ENCODE results near the gene SLC22A2.

Gene SLC22A2

GRCh38 chr6:160240691-160241084 is 17.9 kb downstream of the SLC22A2 start:
- no peak overlapping the region for H3K4me2 ChIP-seq (ENCODE audit: low read depth, low read length, poor library complexity, severe bottlenecking)

GRCh38 chr6:160239929-160240690 is 18.5 kb downstream of the SLC22A2 start:
- Histone ChIP-seq H3K27me3 (ENCODE audit: low read length) (no peaks in the 10 kb centered on the region), H3F3A (ENCODE audit: insufficient read depth) (no peaks in the 10 kb centered on the region), H3K9ac (ENCODE audit: low read length) (no peak overlapping the region), H3K9me2 (replicated peaks; ENCODE audit: insufficient read depth, low read length) (no peaks in the 10 kb centered on the region), H4K20me1 (ENCODE audit: low read depth, low read length) (no peaks in the 10 kb centered on the region), H3K4me3 (ENCODE audit: insufficient read depth, low read length, poor library complexity, severe bottlenecking) (no peak overlapping the region), H3K9me3 (ENCODE audit: insufficient read depth, low read length) (0 out of 2 replicates have a peak, but pooled peaks cover 4% of the 10 kb centered on the region), H3K36me3 (ENCODE audit: low read length) (no peaks in the 10 kb centered on the region), H3K27ac (ENCODE audit: low read depth, low read length) (no peak overlapping the region), H2AFZ (ENCODE audit: low read depth, low read length, severe bottlenecking) (no peak overlapping the region), H3K4me2 (ENCODE audit: low read depth, low read length, poor library complexity, severe bottlenecking) (no peak overlapping the region), H3K79me2 (ENCODE audit: insufficient read depth, low read length) (no peaks in the 10 kb centered on the region)
- TF ChIP-seq EZH2phosphoT487 (conservative IDR thresholded peaks at IDR 0.05; ENCODE audit: low read length), result no peak
- TF ChIP-seq CTCF (IDR thresholded peaks at IDR 0.05; ENCODE audit: insufficient read depth, low read length, poor library complexity, severe bottlenecking), result no peak

More at GRCh38 chr6:160240691-160241084, 17.9 kb downstream of the SLC22A2 start:
- Histone ChIP-seq H3K9me2 (replicated peaks; ENCODE audit: insufficient read depth, low read length) (no peaks in the 10 kb centered on the region), H3K9ac (ENCODE audit: low read length) (no peak overlapping the region), H3K79me2 (ENCODE audit: insufficient read depth, low read length) (no peaks in the 10 kb centered on the region), H3K4me3 (ENCODE audit: insufficient read depth, low read length, poor library complexity, severe bottlenecking) (no peak overlapping the region), H4K20me1 (ENCODE audit: low read depth, low read length) (no peaks in the 10 kb centered on the region), H2AFZ (ENCODE audit: low read depth, low read length, severe bottlenecking) (no peak overlapping the region), H3K27me3 (ENCODE audit: low read length) (no peaks in the 10 kb centered on the region), H3K36me3 (ENCODE audit: low read length) (no peaks in the 10 kb centered on the region), H3F3A (ENCODE audit: insufficient read depth) (no peaks in the 10 kb centered on the region), H3K27ac (ENCODE audit: low read depth, low read length) (no peak overlapping the region), H3K9me3 (ENCODE audit: insufficient read depth, low read length) (0 out of 2 replicates have a peak, but pooled peaks cover under 1% of the 10 kb centered on the region)
- no peak for TF ChIP-seq CTCF (IDR thresholded peaks at IDR 0.05; ENCODE audit: insufficient read depth, low read length, poor library complexity, severe bottlenecking)

- no peak overlapping the region for H3K4me3 ChIP-seq (ENCODE audit: insufficient read depth, low read length, poor library complexity, severe bottlenecking)
- no peak overlapping the region for H3K4me2 ChIP-seq (ENCODE audit: low read depth, low read length, poor library complexity, severe bottlenecking)
- no peaks in the 10 kb centered on the region for H4K20me1 ChIP-seq (ENCODE audit: low read depth, low read length)
- no peak overlapping the region for H3K9ac ChIP-seq (ENCODE audit: low read length)
- no peaks in the 10 kb centered on the region for H3K36me3 ChIP-seq (ENCODE audit: low read length)
- TF ChIP-seq CTCF (IDR thresholded peaks at IDR 0.05; ENCODE audit: insufficient read depth, low read length, poor library complexity, severe bottlenecking) (no peak), EZH2phosphoT487 (conservative IDR thresholded peaks at IDR 0.05; ENCODE audit: low read length) (no peak)
- H3K27ac ChIP-seq (ENCODE audit: low read depth, low read length), result no peak overlapping the region
- H3K27me3 ChIP-seq (ENCODE audit: low read length), result no peaks in the 10 kb centered on the region
- no peaks in the 10 kb centered on the region for H3K79me2 ChIP-seq (ENCODE audit: insufficient read depth, low read length)
- no peaks in the 10 kb centered on the region for H3K9me2 ChIP-seq (replicated peaks; ENCODE audit: insufficient read depth, low read length)
- H3F3A ChIP-seq (ENCODE audit: insufficient read depth), result no peaks in the 10 kb centered on the region
- H3K9me3 ChIP-seq (ENCODE audit: insufficient read depth, low read length), result 0 out of 2 replicates have a peak, but pooled peaks cover 4% of the 10 kb centered on the region
- no peak overlapping the region for H2AFZ ChIP-seq (ENCODE audit: low read depth, low read length, severe bottlenecking)
Observed at GRCh38 chr6:160238761-160239751, 19.6 kb downstream of the SLC22A2 start.

Measured in SU-DHL-6 (cell line).